DND-41 (cell line): ENCODE measurements around the gene ARF1.

Experiments used
- CTCF ChIP-seq: IDR thresholded peaks from 2 replicates; pipeline ENCODE4 v1.5.1; 2012; ENCODE audit warnings: borderline replicate concordance, low read length, moderate library complexity, mild to moderate bottlenecking; ENCODE audit not compliant: poor library complexity, severe bottlenecking; ENCODE audit errors: extremely low read depth
- EZH2 ChIP-seq: IDR thresholded peaks from 3 replicates; pipeline ENCODE4 v1.6.1; 2012; ENCODE audit warnings: borderline replicate concordance, low read depth, mild to moderate bottlenecking, moderate library complexity, low read length, inconsistent platforms; ENCODE audit not compliant: severe bottlenecking

DNA sequence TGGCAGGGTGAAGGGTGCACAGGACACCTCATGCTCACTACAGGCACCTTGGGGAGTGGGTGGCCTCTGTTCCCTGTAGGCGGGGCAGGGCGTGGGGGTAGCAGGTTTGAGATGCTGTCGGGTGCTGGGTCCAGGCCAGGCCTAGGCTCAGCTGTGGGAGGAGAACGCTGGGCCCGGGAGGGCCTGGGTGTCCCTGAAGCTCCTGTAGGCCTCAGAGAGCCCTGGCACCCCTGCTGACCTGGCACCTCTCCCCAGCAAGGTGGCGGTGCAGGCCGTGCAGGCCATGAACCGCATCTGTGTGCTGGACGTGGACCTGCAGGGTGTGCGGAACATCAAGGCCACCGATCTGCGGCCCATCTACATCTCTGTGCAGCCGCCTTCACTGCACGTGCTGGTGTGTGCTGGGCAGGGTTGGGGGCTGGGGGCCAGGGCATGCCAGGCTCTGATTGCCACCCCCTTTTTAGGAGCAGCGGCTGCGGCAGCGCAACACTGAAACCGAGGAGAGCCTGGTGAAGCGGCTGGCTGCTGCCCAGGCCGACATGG lies 64.7 kb downstream of the ARF1 start:
- TF ChIP-seq CTCF (no peak), EZH2 (no peak)
